Measurements from ENCODE around the gene RBMXL2.

RBMXL2 gene

GRCh38 chr11:7098235-7098832, 9.5 kb downstream of the RBMXL2 start:
- peak; percentile 7; the same call in 1 of the 2 replicates for TF ChIP-seq CTCF (IDR thresholded peaks at IDR 0.05; ENCODE audit: low read depth, low read length)
- H3K4me3 ChIP-seq (ENCODE audit: low read depth, low read length): no peak overlapping the region

- TF ChIP-seq CTCF (IDR thresholded peaks at IDR 0.05; ENCODE audit: low read depth, low read length): no peak
- H3K4me3 ChIP-seq (ENCODE audit: low read depth, low read length): no peak overlapping the region
These were observed 27.0 kb downstream of the RBMXL2 start for GRCh38 chr11:7115780-7116179.

- H3K4me3 ChIP-seq (ENCODE audit: low read depth, low read length): no peak overlapping the region
- no peak for TF ChIP-seq CTCF (IDR thresholded peaks at IDR 0.05; ENCODE audit: low read depth, low read length)
These were observed 27.6 kb downstream of the RBMXL2 start for GRCh38 chr11:7116370-7116769.

GRCh38 chr11:7138051-7138450, 49.3 kb downstream of the RBMXL2 start:
- TF ChIP-seq CTCF (IDR thresholded peaks at IDR 0.05; ENCODE audit: low read depth, low read length): no peak
- no peak overlapping the region for H3K4me3 ChIP-seq (ENCODE audit: low read depth, low read length)

Measured in WI38 (cell line).